Femur (tissue), 1 donor: Measurements from ENCODE around the gene ARVCF.
A peak's percentile ranks its signal among the peaks of the same experiment; 100 is the strongest.

Source experiments
- DNase-seq: peaks from one replicate; pipeline ENCODE4 v3.0.0-alpha.2; 2017

ARVCF gene

GRCh38 chr22:19971276-19972124 is 45.1 kb downstream of the ARVCF start:
- DNase-seq = no peak

GRCh38 chr22:19970479-19971275 is 45.9 kb downstream of the ARVCF start:
- DNase-seq = peak; percentile 85

DNA sequence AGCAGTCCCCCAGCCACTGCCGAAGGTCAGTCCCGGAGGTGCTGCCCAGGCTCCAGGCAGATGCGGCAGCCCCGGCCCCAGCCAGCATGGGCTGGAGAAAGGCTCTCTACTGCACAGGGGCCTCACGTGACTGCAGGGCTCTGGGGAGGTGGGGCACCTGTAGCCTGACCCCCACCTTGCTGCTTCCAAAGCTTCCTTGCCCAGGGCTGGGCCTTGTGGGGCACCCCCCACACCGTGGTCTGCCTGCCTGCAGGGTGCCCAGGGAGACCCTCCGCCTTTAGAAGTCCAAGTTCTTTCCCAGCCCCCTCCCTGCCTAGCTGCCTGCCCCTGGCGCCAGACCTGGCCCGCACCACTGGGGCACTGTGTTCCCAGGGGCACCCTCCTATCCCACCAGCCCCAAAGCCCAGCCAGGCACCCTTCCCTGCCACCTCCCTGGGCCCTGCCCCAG is 46.6 kb downstream of the ARVCF start:
- DNase-seq = no peak

- DNase-seq = no peak
Measured at GRCh38 chr22:19969141-19969928, 47.3 kb downstream of the ARVCF start.

- DNase-seq = no peak
Measured at GRCh38 chr22:19968450-19968891, 48.2 kb downstream of the ARVCF start.

DNA sequence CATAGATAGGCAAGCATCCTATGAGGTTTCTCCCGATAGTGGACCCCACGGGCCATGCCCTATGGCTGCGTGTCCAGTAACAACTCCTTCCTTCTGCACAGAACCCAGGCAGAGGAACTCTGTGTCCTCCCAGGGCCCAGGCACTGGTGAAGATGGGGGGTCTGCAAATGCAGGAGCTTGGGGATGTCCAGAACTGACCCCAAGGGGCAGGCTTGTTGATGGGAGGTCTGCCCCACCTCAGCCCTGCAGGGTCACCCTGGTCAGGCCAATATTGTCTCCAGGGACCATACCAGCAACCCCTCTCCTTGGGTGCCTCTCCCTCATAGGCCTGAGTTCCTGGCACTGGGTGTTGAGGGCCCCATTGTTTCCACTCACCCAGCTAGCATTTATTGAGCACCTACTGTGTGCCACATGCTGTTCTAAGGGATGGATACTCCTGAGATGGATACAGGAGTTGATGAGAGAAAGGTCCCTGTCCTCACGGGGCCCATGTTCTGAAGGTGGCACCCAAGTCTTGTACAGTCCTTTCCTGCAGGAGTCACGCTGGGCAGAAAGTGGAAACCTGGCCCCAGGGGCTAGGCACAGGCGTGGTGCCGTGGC is 48.7 kb downstream of the ARVCF start:
- DNase-seq = no peak

DNA sequence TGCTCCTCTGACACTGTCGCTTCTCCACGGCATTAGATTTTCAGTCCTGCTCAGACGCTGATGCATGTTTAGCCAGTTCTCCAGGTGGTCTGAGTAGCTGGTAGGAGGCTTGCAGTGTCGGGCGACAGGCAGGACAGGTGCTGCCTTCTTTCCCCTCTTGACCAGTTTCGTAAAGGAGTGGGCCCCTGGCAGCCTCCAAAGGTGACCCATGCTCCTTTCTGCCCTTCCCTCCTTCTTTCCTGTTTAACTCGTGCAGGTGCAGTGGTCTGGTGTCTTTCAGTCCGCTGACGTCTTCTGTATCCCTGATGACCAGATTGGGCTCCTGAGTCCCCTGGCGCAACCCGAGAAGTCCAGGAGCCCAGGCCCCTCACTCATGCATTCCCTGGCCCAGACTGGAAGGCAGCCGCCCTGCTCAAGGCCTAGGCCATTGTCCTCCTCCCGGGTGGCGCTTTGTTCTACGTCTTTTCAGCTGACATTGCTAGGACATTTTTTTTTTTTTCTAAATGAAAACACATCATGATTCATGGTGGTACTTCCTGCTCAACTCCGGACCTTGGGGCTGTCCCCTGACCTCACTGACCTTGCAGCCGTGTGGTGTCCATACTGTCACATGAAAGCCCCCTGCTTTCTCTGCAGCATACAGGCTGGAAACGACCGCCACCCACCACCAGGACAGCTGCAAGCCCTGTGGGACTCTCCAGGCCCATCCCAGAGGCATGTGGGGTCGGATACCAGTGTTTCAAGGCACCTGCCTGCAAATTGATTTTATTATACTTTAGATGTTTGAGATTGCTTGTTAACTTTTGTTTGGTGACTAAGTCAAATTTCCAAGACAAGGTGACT is 49.5 kb downstream of the ARVCF start:
- no peak for DNase-seq

- peak; percentile 73 for DNase-seq
Measured at GRCh38 chr22:19965771-19966709, 50.6 kb downstream of the ARVCF start.

GRCh38 chr22:19964701-19965386 is 51.8 kb downstream of the ARVCF start:
- DNase-seq = no peak

- no peak for DNase-seq
Measured at GRCh38 chr22:19963863-19964642, 52.6 kb downstream of the ARVCF start.

DNA sequence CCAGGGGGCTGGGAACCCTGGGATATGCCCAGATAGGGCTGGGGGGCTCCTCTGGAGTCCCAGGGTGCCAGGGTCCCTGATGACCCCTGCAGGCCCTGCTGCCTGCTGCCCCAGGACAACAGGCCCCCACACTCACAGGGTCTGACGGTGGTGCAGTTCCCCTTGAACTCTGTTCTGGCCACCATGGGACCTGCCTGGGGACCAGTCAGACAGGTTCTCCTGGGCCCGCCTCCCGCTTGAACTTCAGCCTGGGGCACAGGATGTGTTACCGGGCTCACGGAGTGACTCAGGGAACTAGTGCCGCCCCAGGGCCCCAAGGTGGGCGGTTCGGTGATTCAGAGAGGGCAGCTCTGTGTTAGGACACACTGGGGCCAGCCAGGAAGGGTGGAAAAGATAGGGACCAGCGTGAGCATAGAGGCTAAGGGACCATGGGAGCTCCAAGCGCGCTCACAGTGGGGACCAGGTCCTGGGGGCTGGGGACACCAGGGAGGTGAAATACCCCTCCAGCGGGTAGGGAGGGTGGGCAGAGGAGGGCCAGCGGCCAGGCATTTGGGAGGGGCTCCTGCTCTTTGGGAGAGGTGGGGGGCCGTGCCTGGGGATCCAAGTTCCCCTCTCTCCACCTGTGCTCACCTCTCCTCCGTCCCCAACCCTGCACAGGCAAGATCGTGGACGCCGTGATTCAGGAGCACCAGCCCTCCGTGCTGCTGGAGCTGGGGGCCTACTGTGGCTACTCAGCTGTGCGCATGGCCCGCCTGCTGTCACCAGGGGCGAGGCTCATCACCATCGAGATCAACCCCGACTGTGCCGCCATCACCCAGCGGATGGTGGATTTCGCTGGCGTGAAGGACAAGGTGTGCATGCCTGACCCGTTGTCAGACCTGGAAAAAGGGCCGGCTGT is 53.5 kb downstream of the ARVCF start:
- DNase-seq = no peak

- peak; percentile 81 for DNase-seq
Measured at GRCh38 chr22:19962246-19962908, 54.2 kb downstream of the ARVCF start.

- no peak for DNase-seq
Measured at GRCh38 chr22:19961868-19962245, 54.8 kb downstream of the ARVCF start.

GRCh38 chr22:19961201-19961580 is 55.4 kb downstream of the ARVCF start:
- peak; percentile 24 for DNase-seq

DNA sequence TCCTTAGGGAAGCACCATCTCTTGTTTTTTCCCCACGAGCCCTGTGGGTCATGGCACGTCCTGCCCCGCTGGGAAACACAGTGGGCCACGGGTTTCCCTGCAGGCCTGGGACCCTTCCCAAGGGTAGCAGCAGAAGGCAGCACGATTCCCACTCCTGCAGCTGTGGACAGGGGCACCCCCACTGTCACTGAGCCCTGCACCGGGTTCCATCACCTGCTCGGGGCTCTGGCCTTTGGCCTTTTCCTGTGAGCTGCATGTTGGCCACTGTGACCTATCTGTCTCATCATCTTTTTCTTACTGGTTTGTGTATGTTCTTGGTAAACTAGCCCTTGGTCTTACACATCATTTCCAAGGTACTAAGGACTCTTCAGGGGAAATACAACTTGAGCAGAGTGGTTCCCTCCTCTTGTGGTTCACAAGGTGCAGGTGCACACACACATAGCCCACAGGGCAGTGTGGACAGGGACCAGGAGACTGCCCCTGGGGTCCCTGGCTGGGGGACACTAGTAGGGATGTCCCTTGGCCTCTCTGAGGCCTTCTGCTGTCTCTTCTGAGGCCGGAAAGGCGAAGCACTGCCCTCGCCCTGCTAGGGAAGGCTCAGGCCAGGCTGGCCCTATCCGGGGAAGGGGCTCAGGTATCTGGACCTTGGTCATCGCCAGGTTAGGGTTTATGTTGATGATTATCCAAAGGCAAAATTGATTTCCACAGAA is 56.0 kb downstream of the ARVCF start:
- DNase-seq = no peak

DNA sequence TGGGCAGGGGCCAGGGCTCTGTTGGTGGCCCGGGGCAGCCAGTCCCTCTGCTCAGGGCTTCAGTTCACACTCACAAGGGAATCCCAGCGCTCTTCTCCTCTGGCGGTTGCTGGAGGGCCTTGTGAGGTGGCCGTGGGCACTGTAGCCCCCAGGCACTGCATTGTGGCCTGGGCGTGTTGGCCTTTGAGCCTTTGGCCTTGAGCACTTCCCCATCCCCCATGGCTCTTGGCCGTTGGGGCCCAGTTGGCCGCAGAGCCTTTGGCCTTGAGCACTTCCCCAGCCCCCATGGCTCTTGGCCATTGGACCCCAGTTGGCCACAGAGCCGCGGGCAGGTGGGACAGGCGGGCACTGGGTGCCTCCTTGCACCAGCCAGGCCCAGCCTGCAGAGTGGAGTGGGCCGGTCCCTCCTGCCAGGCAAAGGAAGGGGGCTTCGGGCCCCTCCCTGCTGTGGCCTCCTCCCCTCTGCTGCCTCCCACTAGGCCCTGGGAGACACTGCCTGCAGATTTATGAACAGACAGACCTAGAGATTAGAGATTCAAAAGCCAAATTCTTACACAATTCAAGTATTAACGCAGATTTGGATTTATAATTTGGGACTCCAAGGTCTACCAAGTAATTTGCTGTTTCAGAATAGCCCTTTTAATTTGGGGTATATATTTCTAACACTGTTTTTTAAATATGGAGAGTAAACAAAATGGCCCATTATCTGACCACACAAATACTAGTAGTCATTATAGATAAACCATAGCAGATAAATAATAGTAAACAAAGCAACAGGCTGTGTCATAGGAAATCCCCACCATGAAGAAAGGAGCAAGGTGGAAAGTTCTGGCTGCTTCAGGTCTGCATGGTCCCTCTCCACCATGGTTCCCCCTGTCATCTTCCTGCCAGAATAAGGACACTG is 56.8 kb downstream of the ARVCF start:
- peak; percentile 31 for DNase-seq
